ENCODE measurements around the gene CASP8AP2.

GRCh38 chr6:89888138-89888514 lies 58.4 kb downstream of the CASP8AP2 start:
- TF ChIP-seq GATA2 (IDR thresholded peaks at IDR 0.05; ENCODE audit: low read depth, low read length) (no peak), GATA3 (IDR thresholded peaks at IDR 0.05; ENCODE audit: low read depth, low read length) (no peak)
